HG02884 (cell line): Measurements from ENCODE around the gene MCAM.

Experiments used
- ATAC-seq: cut with Tn5 transposase; IDR thresholded peaks from one replicate; pipeline ENCODE4 v1.9.1; 2021; ENCODE audit warnings: mild to moderate bottlenecking, moderate library complexity; ENCODE audit not compliant: unreplicated experiment

MCAM gene

GRCh38 chr11:119309411-119309810 is 7.5 kb downstream of the MCAM start:
- no peak for ATAC-seq

- no peak for ATAC-seq
These were observed 9.0 kb downstream of the MCAM start for GRCh38 chr11:119307974-119308373.

DNA sequence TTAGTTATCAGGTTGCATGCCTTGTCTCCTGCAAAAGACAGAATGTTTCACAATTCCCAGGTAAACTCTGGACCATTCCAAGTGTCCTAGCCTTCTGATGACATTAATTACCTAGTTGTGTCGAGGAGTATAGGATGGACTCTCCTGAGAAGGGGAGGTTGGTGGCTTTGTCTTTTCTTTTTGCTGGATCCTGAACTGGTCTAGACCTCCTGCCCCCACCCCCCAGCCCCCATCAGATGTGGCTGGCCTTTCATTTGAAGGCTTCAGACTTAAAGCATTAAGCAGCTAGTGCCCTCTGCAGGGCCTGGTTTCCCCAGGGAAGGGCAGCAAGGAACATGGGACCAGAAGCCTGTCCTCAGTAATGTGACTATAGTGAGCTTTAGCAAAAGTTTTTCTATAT is 9.7 kb downstream of the MCAM start:
- ATAC-seq = no peak

DNA sequence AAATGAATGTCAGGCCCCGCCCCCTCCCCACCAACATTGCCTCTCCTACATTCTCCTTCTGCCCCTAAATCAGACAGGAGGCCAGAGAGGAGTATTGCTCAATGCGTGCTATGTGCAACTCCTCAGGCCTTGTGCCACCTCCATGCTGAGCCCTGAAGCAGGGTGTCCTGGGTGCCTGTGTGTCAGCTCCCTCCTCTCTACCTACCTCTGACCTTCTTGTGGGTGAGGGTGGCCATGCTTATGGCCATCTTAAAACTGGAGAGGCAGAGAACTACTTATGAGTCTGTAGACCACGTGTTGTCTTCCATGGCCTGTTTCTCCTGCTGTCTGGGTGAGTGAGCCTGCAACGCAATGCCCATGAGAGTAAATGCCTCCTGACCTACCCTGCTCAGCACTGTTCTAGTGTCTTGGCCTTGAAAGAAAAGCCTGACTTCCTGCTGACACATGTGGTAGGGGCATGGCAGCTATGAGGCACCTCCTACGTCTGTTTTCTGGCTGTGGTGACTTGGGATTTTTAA is 10.5 kb downstream of the MCAM start:
- ATAC-seq = no peak

DNA sequence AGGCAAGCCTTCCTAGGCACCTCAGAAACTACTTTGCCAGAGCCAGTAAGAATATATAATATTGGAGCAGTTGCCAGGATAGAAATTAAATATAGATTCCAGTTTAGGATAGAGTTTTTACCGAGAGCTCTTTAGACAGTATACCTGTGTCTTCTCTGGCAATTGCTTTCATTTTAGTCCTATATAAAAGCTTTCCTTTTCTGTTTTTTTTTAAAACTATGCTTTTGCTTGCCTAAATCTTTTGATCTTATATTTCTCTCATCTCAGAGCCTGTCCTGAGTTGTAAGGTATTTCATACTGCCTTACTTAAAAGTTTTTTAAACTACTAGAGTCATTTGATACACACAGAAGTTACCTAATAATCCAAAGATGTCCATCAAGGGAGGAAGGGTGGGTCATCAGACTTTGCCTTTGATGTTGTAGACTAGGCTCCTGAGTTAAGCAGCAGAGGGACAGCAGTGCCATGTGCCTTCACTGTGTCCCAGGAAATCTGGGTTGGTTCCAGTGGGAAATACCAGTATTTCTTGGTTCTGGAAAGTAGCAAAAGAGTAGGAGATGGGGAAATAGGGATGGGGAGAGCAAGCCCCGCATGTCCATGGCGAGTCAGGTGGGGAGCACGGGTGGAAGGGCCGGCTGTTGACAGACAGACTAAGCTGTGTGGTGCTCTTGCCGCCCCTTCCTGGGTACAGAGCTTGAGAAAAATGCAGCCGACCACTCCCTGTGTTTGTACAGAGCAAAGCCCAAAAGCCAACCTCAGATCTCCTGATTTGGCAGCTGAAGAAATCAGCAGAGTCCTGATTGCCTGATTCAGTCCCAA is 11.2 kb downstream of the MCAM start:
- ATAC-seq = no peak

DNA sequence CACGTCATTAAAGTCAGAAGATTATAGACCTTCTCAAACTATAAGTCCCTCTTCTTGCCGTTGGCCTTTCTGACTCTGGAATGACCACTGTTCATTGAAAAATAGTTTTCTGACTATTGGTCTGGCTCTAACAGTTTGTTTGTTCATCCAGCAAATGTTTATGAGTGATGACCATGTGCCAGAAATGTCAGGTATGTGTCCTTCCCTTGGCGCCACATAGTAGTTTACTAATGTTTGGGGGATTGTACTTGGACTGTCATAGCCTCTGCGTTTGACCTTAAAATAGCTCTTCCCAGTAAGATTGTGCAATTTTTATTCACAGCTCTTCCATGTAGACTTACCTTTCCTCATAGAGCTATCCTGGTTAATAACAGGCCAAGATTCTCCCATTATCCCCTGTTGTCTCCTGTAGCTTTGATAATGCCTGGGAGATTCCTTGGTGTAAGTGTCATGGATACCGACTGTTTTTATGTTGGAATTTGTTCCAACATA is 13.7 kb downstream of the MCAM start:
- ATAC-seq = no peak

GRCh38 chr11:119300198-119300964 is 16.5 kb downstream of the MCAM start:
- ATAC-seq = no peak

- no peak for ATAC-seq
These were observed 17.5 kb downstream of the MCAM start for GRCh38 chr11:119299416-119299815.

DNA sequence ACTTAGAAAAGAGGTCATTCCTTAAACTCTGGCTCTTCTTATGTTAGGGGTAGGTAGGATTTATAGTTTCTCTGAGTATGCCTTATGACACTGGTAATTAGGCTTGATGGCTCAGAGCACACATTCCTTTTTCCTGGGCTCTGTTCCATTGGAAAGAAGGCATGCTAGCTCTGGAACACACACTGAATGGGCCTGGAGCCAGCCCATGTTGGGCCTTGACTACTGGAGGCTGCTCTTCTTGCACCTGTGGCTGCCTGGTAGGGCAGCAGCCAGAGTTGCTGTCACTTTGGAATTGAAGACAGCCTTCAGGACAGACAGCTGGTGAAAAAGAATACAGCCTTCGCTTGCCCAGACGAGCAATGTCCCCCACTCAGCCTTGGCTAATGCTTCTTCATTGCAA is 18.2 kb downstream of the MCAM start:
- ATAC-seq = no peak

GRCh38 chr11:119297938-119298337 is 19.0 kb downstream of the MCAM start:
- ATAC-seq = no peak

DNA sequence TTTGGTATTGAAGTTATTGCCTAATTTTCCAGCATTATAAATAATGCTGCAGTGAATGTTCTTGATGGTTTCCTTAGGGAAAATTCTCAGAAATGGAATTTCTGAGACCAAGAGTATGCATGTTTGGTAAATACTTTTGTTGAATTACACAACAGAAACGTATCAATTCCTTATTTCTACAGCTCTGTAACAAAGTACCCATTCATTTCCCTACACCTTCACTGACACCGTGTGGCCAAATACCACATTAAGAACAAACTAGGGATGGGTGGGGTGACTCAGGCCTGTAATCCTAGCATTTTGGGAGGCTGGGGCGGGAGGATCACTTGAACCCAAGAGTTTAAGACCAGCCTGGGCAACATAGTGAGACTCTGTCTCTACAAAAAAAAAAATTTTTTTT is 21.8 kb downstream of the MCAM start:
- ATAC-seq = no peak

GRCh38 chr11:119293461-119293860 is 23.5 kb downstream of the MCAM start:
- no peak for ATAC-seq

GRCh38 chr11:119290894-119291497 is 25.9 kb downstream of the MCAM start:
- ATAC-seq = no peak

DNA sequence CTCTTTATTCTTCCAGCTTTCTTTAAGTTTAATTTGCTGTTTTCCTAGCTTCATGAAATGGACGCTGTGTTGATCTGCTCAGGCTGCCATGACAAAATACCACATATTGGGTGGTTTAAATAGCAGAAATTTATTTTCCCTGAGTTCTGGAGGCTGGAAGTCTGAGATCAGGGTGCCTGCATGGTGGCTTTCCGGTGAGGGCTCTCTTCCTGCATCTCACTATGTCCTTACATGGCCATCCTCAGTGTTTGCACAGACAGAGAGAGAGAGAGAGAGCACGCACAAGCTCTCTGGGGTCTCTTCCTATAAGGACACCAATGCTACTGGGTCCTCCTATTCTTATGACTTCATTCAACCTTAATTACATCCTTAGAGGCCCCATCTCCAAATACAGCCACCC is 28.7 kb downstream of the MCAM start:
- no peak for ATAC-seq

DNA sequence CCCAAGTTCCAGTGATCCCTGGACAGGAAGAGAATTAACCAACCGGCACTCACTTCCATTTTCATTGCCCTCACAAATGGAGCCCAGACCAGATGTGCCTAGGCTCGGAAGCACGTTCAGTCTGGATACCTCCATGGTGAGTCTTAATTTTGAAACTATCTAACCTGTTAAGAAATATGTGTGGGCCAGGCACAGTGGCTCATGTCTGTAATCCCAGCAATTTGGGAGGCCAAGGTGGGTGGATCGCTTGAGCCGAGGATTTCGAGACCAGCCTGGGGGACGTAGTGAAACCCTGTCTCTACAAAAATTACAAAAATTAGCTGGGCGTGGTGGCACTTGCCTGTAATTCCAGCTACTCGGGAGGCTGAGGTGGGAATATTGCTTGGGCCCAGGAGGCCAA is 31.5 kb downstream of the MCAM start:
- ATAC-seq = no peak

- ATAC-seq = no peak
These were observed 32.4 kb downstream of the MCAM start for GRCh38 chr11:119284344-119285157.

DNA sequence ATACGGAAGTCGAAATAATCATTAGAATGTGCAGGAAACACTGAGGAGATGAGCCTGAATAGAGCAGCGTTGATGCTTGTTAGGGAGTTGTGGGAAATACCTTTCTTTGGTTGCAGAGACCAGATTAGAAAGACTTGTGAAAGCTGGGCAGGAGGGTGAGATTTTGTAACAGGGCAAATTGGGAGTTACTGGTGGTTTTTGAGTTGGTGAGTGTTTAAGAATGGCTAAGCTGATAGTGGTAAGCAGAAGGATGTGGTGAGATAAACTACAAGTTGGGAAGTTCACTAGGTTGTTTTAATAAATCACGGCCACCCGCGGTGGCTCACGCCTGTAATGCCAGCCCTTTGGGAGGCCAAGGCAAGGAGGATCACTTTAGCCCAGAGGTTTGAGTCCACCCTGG is 34.4 kb downstream of the MCAM start:
- no peak for ATAC-seq

DNA sequence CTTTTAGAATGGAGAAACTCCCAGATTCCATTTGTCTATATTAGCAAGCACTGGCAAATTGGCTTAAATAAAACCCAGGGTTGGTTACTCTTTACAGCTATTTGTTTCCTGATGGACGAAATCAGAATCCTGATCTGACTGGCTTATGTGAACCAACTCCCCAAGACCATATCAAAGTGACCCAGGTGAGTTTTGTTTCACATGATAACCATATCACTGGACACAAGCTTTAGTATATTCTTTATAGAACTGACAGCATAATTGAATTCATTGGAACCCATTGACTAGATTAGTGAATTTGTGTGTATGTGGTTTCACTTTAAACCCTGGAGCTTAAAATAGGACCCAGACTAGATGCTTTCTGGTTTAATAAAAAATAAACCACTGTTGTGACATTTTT is 39.3 kb downstream of the MCAM start:
- no peak for ATAC-seq

- ATAC-seq = no peak
These were observed 43.2 kb downstream of the MCAM start for GRCh38 chr11:119273721-119274120.

- ATAC-seq = no peak
These were observed 49.3 kb downstream of the MCAM start for GRCh38 chr11:119267645-119268044.
